K562 (cell line): ENCODE measurements around the gene CEP19. TPM values are rescaled to one million over a fixed set of nuclear protein-coding genes. Genes with fewer than 3 reads are reported as not detected.

Experiments used
- DMBX1 ChIP-seq: fragments of 250-450 bp; sonication (Bioruptor Pico); IDR thresholded peaks from 2 replicates; pipeline ENCODE4 v1.8.0; 2022; ENCODE audit warnings: inconsistent platforms, mild to moderate bottlenecking, moderate library complexity, borderline replicate concordance
- EWSR1 ChIP-seq: fragments of 450-650 bp; IDR thresholded peaks from 2 replicates; pipeline ENCODE4 v1.6.1; 2018; ENCODE audit warnings: borderline replicate concordance, mild to moderate bottlenecking, low read depth, moderate library complexity; ENCODE audit not compliant: partially characterized antibody
- FOXA3 ChIP-seq, 2 experiments: fragments of 450-650 bp in 1 of 2; sonication (generic) in 1 of 2; formaldehyde crosslinking; IDR thresholded peaks in 1 of 2; conservative IDR thresholded peaks in 1 of 2; 2 replicates each; pipeline versions ENCODE4 v1.4.0 to v1.8.0; 2020 to 2022; ENCODE audit warnings: mild to moderate bottlenecking in 2 of 2, missing genetic modification reagents in 1 of 2
- NFATC3 ChIP-seq: fragments of 450-650 bp; IDR thresholded peaks from 2 replicates; pipeline ENCODE4 v1.6.1; 2017; ENCODE audit warnings: mild to moderate bottlenecking
- NR1H2 ChIP-seq: sonication (generic); formaldehyde crosslinking; IDR thresholded peaks from 2 replicates; pipeline ENCODE4 v1.4.0; 2020; ENCODE audit warnings: mild to moderate bottlenecking, missing genetic modification reagents
- RBM34 ChIP-seq: fragments of 200-400 bp; formaldehyde crosslinking; IDR thresholded peaks from 2 replicates; pipeline ENCODE4 v1.6.1; 2018; ENCODE audit warnings: low read length, borderline replicate concordance; ENCODE audit not compliant: insufficient read depth
- ZFPM2 ChIP-seq: fragments of 250-450 bp; sonication (Bioruptor Pico); IDR thresholded peaks from 2 replicates; pipeline ENCODE4 v1.5.1; 2022; ENCODE audit warnings: mild to moderate bottlenecking
- ZNF431 ChIP-seq: sonication (generic); formaldehyde crosslinking; IDR thresholded peaks from 2 replicates; pipeline ENCODE4 v1.8.0; 2022; ENCODE audit warnings: mild to moderate bottlenecking, missing genetic modification reagents
- ZNF76 ChIP-seq: fragments of 250-450 bp; sonication (Bioruptor Pico); IDR thresholded peaks from 2 replicates; pipeline ENCODE4 v1.4.0; 2020; ENCODE audit warnings: mild to moderate bottlenecking, moderate library complexity, borderline replicate concordance
- ZNF766 ChIP-seq: fragments of 200-800 bp; sonication (Bioruptor generic); conservative IDR thresholded peaks from 2 replicates; pipeline ENCODE4 v1.6.1; 2016; ENCODE audit warnings: missing genetic modification characterization, missing compliant biosample characterization
- polyA plus RNA-seq, 8 experiments: library from polyadenylated mRNA; depleted of rRNA in 4 of 8; stranded (reverse) in 5 of 8; unstranded in 3 of 8; fragments of >200 nt; fragmentation: Nextera tagmentation in 2 of 8; fragmentation: Illumina TruSeq in 1 of 8; extraction: Ambion mirVana in 2 of 8; extraction: Trizol in 1 of 8; gene quantifications; 2 replicates each; pipeline versions ENCODE4 v1.2.1 to v1.2.3, GENCODE V29; 2011 to 2014; ENCODE audit warnings: inconsistent platforms in 1 of 8, missing spikeins in 1 of 8
- total RNA-seq, 7 experiments: library from RNA; depleted of rRNA in 6 of 7; stranded (reverse); fragments of >200 nt in 6 of 7; fragmentation: Illumina TruSeq in 2 of 7; extraction: Trizol in 2 of 7; gene quantifications; 2 replicates each; pipeline versions ENCODE4 v1.2.1 to v1.2.3, GENCODE V29; 2011 to 2021; ENCODE audit warnings: low replicate concordance in 1 of 7
- TF ChIP-seq, protein P1 (sequence below): fragments of 250-450 bp; sonication (Bioruptor Pico); IDR thresholded peaks from 2 replicates; pipeline ENCODE4 v1.8.0; 2022; ENCODE audit warnings: moderate library complexity, mild to moderate bottlenecking, inconsistent platforms
- TF ChIP-seq, protein P2 (sequence below): fragments of 150-350 bp; conservative IDR thresholded peaks from 2 replicates; pipeline ENCODE4 v1.6.1; 2014; ENCODE audit warnings: low read length
- TF ChIP-seq, protein P3 (sequence below), 2 experiments: fragments of 450-650 bp in 1 of 2; sonication (generic) in 1 of 2; formaldehyde crosslinking in 1 of 2; IDR thresholded peaks; 2 replicates each; pipeline versions ENCODE4 v1.7.1 to v1.9.0; 2016 to 2022; ENCODE audit warnings: inconsistent platforms in 1 of 2, mild to moderate bottlenecking in 1 of 2, missing genetic modification reagents in 1 of 2

CEP19 gene
- total and polyA plus RNA-seq, 9 of the 15 experiments (the other 6 are each of a cell fraction or from before 2014, with no cell fraction given): 2.5 to 4.5 (median 3.7) TPM

DNA sequence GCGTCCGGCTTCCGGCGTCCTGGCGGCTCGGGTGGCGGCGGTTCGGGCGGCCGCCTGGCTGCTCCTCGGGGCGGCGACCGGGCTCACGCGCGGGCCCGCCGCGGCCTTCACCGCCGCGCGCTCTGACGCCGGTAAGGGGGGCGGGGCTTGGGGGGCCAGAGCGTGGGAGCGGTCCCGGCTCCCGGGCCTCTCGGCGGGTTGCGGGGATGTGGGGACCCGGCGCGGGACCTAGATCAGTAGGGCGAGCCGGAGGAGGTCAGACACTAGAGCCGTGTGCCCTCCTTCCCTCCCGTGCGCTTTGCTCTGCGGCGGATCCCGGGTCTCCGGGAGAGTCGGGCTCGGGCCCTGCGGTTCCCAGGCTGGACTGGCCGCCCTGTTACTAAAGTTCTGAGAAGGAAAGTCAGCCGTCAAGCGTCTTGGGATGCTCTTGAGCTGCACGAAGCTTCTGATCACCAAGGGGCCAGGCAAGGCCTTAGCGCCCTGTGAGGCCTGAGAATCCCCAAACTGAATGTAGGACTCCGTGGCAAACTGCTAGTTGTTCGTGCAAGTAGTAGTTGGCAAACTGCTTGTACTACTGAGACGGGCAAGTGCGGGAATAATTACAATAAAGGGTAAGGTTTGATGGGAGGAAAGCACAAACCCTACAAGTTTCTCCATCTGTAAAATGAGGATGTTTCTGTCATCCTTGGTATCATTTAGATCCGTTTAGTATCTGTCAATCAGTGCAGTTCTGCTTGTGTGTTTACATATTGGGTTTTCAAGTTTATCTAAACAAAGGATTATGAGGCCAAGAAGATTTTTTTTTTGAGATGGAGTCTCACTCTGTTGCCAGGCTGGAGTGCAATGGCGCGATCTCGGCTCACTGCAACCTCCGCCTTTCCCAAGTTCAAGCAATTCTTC is 714 bp upstream of the CEP19 start (continued):
- TF ChIP-seq FOXA3 (CRISPR knock-in tag; conservative IDR thresholded peaks at IDR 0.05 in 1 of 2, IDR thresholded peaks at IDR 0.05 in 1 of 2): no peak; a peak in 1 of 4 replicates
- no peak for TF ChIP-seq ZFPM2 (CRISPR knock-in tag)
- TF ChIP-seq, protein P1, sequence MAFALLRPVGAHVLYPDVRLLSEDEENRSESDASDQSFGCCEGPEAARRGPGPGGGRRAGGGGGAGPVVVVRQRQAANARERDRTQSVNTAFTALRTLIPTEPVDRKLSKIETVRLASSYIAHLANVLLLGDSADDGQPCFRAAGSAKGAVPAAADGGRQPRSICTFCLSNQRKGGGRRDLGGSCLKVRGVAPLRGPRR (CRISPR knock-in tag): no peak
- TF ChIP-seq DMBX1 (CRISPR knock-in tag): no peak
- 0 out of 2 replicates have a peak, but pooled peaks have one; percentile 30 for TF ChIP-seq ZNF431 (CRISPR knock-in tag)
- no peak for TF ChIP-seq NR1H2 (CRISPR knock-in tag)
- TF ChIP-seq NFATC3: no peak
- TF ChIP-seq, protein P2, sequence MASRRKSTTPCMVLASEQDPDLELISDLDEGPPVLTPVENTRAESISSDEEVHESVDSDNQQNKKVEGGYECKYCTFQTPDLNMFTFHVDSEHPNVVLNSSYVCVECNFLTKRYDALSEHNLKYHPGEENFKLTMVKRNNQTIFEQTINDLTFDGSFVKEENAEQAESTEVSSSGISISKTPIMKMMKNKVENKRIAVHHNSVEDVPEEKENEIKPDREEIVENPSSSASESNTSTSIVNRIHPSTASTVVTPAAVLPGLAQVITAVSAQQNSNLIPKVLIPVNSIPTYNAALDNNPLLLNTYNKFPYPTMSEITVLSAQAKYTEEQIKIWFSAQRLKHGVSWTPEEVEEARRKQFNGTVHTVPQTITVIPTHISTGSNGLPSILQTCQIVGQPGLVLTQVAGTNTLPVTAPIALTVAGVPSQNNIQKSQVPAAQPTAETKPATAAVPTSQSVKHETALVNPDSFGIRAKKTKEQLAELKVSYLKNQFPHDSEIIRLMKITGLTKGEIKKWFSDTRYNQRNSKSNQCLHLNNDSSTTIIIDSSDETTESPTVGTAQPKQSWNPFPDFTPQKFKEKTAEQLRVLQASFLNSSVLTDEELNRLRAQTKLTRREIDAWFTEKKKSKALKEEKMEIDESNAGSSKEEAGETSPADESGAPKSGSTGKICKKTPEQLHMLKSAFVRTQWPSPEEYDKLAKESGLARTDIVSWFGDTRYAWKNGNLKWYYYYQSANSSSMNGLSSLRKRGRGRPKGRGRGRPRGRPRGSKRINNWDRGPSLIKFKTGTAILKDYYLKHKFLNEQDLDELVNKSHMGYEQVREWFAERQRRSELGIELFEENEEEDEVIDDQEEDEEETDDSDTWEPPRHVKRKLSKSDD: no peak
- TF ChIP-seq RBM34: no peak
- TF ChIP-seq ZNF766: 0 out of 2 replicates have a peak, but pooled peaks have one; percentile 7
- TF ChIP-seq, protein P3, sequence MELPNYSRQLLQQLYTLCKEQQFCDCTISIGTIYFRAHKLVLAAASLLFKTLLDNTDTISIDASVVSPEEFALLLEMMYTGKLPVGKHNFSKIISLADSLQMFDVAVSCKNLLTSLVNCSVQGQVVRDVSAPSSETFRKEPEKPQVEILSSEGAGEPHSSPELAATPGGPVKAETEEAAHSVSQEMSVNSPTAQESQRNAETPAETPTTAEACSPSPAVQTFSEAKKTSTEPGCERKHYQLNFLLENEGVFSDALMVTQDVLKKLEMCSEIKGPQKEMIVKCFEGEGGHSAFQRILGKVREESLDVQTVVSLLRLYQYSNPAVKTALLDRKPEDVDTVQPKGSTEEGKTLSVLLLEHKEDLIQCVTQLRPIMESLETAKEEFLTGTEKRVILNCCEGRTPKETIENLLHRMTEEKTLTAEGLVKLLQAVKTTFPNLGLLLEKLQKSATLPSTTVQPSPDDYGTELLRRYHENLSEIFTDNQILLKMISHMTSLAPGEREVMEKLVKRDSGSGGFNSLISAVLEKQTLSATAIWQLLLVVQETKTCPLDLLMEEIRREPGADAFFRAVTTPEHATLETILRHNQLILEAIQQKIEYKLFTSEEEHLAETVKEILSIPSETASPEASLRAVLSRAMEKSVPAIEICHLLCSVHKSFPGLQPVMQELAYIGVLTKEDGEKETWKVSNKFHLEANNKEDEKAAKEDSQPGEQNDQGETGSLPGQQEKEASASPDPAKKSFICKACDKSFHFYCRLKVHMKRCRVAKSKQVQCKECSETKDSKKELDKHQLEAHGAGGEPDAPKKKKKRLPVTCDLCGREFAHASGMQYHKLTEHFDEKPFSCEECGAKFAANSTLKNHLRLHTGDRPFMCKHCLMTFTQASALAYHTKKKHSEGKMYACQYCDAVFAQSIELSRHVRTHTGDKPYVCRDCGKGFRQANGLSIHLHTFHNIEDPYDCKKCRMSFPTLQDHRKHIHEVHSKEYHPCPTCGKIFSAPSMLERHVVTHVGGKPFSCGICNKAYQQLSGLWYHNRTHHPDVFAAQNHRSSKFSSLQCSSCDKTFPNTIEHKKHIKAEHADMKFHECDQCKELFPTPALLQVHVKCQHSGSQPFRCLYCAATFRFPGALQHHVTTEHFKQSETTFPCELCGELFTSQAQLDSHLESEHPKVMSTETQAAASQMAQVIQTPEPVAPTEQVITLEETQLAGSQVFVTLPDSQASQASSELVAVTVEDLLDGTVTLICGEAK (IDR thresholded peaks at IDR 0.05): 0 out of 2 replicates have a peak, but pooled peaks have one; percentile 23
- TF ChIP-seq, protein P3 (CRISPR knock-in tag; IDR thresholded peaks at IDR 0.05): no peak
- TF ChIP-seq EWSR1: no peak
- TF ChIP-seq ZNF76 (CRISPR knock-in tag): no peak
